HG02759 (cell line): ENCODE measurements around the gene FOXP1.
A peak's percentile ranks its signal among the peaks of the same experiment; 100 is the strongest.

Source experiments
- ATAC-seq: cut with Tn5 transposase; IDR thresholded peaks from one replicate; pipeline ENCODE4 v1.9.1; 2021; ENCODE audit warnings: mild to moderate bottlenecking, moderate library complexity; ENCODE audit not compliant: unreplicated experiment

FOXP1 gene

DNA sequence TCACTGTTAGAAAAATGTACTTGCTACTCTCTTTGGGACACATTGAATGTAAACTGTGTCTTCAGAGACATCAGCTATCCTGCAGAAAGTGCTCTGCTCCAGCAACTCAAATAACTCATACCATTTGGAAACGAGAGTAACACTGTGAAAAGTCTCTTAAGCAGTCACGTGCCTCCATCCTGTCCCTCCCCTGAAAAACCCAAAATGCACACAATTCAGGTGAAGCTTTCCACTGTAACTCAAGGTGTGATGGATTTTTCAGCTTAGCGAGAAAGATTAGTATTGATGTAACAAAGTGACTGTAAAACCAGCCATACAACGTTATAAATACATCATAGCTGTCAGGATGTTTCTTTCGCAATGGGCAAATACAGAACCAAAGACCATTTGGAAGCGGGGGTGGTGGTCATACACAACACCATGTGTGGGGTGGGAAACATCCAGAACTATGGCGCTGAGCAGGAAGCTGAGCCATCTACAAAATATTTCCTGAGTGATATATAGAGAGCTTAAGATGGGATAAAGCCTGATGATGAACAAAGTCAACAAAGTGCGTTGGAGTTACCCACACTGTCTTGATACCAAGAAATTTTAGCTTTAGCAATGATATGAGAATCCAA, 332.3 kb downstream of the FOXP1 start:
- ATAC-seq = no peak

DNA sequence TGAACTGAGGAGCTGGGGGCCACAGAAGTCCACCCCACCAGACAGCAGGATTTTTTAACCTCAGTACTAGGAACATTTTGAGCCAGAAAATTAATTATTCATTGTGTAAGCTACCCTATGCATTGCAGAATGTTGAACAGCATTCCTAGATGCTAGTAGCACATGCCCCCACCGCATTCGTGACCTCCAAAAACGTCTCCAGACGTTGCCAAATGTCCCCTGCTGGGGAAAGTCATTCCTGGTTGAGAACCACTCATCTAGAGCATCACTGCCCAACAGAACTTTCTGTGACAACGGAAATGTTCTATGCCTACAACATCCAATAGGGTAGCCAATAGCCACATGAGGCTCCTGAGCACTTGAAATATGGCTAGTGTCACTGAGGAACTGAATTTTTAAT, 333.5 kb downstream of the FOXP1 start:
- ATAC-seq = no peak

DNA sequence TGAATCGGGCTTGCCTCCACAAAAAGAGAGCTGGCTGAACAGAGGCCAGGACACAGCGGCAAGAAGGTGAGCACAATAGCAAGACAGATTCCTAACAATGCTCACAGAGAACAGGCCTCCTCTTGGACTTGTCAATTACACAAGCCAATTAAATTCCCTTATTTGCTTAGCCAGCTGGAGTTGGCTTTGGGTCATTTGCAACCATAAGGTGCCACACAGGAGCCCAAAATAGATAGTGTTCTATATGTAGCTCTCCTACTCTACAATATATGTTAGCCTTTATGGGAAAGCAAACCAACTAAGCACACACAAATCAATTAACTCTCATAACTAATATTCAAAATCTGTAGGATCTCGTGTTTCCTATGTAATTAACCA, 335.6 kb downstream of the FOXP1 start:
- no peak for ATAC-seq

DNA sequence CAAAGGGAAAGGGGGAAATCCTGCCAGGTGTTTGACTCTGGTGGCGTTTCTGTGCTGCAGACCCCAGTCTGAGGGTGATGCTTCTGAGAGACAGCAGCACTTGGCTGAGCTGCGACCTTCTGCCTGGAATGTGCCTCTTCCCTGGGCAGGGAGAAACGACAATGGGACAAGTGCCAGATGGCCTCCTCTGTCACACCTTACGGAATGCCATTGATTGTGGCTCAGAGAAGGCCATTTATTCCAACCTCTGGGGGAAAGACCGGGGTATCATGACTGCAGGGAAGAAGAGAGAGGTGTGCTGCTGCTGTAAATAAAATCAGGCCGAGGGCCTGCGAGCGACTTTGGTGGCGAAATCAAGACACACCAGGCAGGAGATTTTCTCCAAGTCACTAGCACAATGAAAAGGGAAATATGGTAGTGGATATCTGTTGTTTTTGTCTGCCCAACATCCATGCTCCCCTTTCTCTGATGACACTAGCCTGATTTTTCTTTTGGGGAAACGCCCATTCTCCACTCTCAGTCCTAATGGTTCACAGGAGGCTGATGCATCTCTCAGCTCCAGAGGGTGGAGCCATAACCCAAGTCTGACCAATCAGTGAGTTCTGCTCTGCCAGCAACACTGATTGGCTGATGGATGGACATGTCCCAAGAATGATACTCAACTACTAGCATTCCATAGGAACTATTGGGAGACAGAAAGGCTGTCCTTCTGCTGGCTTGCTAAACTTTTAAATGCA, 336.1 kb downstream of the FOXP1 start:
- peak; percentile 69 for ATAC-seq

DNA sequence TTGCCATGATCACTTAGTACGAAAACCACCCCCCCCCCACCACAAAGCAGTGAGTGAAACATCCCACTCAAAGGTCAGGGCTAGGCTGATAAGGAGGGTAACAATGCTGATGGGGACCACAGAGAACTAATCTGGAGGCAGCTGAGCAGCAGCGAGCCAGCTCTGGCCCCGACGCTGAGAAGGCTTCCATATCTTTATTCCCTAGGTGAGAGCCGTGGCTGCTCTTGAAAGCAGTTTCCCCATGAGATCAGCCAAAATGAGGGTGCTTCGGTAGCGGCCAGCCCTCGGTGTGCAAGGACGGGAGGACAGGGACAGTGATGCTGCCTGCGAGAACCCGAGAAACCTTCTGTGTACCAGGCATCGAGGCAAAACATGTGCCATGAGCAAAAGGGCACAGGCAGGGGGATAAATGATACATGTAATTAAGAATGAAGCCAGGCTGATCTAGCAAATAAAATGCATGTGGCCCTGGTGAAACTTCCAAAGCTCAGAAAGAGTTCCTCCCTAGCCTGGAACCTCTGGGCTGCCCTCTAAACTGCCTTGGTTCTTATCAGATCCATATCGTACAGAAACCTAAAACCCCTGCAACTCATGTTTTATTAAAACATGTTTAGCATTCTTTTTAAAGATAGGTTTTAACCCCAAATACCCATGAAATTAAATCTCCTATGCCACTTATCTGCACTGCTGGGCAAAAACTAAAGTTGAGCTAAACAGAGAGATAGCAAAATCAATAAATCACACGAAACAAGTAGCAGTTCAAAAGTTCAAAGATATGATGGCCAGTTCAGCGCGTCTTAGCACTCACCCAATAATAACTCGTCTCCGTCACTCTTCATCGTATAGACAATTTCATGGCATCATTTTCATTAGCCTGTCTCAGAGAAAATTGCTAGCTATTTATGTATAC, 337.3 kb downstream of the FOXP1 start:
- ATAC-seq = no peak

DNA sequence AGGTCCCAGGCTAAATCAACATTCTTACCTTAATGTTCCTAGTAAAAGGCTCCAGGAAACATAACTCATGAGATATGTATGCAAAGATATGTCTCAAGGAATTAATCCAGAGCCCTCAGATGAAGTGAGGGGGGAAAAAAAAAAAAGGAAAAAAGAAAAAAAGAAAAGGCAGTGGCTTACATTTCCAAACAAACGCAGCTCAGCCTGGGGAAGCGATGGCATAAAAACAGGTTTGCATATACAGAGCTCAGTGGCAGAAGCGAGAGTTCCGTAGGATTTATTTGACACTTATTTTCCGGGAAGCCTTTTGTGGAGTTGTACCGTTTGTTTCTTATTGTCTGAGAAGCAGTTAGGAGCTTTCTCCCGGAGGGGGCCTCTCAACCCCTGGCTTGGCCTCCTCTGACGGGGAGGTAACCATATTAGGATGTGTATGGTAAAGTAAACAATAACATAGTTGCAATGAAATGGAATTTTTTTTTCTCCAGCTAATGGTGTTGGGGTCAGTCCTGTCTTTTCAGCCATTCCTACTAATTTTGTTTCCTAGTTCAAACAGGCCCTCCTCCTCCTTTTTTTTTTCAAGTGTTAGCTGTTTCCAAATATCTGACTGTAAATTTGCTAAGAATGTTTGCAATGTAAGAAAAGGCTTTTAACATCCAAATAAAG, 338.6 kb downstream of the FOXP1 start:
- no peak for ATAC-seq

DNA sequence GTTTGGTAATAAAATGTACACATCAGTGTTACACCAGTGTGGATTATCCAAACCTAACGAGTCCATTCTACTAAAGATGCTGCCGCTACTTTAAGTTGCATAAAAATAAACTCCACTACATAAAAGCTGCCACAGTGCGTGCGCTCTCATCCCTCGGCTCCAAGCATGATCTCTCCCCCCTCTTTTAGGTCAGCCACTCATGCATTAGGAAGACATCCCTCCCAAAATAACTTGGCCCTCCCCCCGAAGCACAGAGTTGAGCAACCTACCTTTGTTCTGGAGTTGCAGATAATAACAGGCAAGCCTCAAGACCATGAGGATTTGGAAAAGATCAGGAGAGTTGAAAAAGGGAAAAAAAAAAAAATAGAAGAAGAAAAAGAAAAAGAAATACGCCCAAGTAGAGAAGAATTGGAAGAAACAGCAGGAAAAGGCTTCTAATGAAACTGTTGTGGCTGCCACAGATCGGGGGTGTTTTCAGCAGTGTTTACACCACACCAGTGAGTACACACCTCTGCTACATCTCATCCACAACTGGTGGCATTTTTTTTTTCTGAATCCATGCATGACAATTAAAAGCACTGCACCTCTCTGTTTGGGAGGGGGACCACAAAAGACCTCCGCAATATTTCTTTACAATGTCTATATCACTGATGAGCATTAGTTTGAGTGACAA, 339.2 kb downstream of the FOXP1 start:
- ATAC-seq = no peak

DNA sequence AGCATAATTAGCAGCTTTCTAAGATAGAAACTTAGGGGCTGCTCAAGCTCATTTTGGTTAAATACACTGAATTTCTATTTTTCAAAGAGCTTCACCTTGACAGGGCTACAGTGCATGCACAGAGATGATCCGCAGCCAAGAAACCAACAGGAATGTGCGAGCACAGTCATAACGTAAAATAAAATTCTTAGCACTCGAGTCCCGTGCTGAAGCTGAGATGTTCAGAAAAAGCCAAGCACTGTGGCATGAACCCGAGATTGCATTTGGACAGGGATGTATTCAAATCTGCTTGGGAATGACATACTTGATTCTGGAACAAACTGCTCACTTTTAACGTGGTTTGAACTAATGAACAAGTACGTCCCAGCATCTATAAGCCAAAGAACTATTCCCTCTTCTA, 340.3 kb downstream of the FOXP1 start:
- ATAC-seq = no peak

DNA sequence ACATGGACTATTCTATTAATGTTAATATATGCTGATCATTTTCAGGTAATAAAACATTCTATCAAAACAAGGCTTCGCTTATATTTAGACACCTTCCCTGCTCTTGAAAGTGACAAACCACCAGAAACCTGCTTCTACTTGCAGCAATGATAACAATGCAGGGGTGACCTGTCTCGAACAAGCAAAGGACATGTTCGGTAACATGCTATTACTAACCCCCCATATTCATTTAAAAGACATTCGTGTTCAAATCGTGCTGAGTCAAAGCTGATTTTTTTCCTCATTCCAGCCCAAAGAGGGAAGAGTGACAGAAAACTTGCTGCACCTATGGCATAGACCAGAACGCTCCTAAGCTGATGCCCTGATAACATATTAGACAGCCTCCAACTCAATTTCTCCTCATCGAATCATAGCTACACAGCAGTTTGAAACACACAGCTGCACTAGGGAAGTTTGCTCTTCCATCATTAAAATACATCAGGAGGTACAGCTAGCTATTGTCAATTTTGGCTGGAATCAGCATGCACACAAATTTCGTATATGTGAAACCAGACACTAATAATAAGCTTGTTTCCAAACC, 341.5 kb downstream of the FOXP1 start:
- ATAC-seq = no peak

DNA sequence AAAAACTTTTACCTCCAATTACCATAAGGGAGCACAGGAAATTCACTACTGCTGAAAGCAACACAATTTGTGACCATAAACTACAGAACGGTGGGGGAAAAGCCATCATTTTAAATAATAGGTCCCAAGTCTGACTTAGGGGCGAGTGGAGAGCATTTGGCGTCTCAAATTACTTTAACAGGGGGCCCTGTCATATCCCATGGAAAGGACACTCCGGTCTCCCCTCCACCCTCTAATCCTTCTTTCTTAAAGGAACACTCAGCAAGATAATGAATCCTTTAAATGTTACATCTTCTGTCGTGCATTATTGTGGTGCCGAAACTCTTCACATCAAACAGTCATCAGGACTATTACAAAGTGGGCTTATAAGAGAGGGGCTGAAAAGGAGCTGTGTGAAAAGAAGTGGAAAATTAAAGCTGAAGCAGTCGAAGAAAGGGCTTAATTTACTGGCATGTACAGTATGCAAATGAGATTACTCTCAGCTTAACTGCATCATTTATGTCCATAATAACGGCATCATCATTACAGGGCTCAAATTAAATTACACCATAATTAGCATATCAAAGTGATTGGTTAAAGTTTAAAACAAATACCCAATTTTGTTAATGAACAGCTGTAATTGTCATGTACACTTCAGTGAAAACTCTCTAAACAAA, 342.2 kb downstream of the FOXP1 start:
- ATAC-seq = no peak

DNA sequence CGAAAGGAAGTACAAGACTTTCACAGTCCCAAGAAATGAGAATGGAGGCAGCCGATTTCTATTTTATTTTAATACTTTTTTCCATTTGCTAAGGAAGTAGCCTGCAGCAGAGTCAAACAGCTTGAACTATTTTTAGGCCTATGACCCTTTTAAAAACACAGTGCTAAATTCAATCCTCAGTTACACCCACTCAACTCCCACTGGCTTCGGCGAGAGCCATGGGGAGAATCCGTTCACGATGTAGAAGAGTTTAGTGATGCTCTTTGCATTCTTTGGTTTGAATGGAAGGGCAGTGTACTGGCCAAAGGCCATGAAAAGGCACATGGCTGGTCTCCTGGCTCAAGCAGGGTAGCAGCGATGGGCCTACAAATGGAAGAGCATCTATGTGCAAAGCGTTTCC, 343.5 kb downstream of the FOXP1 start:
- ATAC-seq = no peak

DNA sequence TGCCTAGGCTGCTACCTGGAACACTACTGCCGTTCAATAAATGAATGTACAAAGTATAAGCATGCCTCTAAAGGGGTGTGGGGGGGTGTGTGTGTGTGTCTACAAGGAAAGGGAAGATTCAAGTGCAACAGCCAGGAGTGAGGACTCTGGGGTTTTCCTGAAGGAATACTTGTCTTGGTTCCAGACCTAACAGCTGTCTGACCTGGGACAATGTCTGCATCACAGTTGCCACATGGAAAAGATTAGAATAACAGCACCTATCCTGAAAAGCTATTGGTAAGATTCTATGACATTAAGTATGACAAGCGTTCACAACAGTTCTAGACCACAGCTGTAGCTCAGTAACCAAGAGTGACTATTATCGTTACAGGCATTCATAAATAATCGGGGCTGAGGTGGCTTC, 345.2 kb downstream of the FOXP1 start:
- no peak for ATAC-seq

DNA sequence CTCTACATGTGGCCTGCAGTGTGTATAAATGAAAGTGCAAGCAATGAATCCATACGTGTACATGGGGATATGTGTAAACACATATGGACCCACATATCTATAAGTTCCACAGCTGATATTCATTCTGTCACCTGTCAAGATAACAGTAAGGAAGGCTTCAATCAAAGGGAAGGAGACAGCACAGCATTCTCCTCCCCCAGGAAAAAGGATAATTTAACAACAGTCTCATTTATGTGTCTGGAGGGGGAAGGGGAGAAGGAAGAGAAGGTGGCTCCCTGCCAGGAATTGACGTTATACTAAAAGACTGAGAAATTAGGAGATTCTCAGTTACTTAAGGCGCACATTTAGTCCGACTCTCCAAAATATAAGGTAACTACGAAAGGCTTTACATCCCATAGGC, 345.9 kb downstream of the FOXP1 start:
- ATAC-seq = no peak

DNA sequence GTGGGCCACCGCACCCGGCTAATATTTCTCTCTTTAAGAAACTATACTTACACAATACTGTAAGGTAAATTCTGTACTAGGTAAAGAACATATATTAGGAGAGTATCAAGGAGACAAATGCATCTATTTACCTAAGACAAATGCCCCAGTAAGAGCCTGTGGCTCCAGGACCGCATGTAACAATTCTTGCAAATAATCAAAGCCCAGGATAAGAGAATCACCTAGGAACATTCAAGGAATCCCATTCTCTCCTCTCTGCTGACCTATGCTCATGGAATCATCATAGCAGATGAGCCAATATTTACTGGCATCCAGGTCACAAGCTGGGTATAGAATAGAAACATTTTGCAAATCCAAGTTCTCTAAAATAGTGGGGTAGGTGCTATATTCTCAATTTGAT, 347.7 kb downstream of the FOXP1 start:
- ATAC-seq = no peak

DNA sequence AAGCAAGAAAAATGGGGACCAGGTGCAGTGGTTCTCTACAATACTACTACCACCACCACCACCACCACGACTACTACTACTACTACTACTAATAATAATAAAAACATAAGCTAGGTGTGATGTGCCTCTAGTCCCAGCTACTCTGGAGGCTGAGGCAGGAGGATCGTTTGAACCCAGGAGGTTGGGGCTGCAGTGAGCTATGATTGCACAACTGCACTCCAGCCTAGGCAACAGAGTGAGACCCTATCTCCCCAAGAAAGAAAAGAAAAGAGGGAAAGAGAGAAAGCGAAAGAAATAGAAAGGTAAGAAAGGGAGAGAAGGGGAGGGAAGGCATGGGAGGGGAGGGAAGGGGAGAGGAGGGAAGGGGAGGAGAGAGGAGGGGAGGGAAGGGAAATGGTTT, 350.6 kb downstream of the FOXP1 start:
- ATAC-seq = no peak

DNA sequence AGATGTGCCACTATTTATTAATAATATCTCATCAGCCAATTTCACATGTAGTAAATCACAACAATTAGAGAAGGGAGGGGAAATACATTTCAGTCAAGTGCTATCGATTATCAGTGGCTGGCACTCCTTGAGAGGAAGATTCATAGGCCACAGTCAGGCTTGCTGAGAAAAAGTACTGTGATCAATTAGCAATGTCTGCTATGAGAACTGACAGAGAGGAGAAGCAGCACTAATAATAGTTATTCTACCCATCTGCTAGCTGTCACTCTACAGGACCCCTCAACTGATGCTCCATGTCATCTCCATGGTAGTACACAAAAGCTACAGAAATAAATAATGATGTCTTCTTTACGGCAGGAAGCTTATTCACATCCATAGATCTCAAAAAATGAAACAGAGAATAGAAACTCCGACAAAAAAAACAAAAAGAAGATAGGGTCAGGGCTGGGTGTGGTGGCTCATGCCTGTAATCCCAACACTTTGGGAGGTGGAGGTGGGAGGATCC, 351.3 kb downstream of the FOXP1 start:
- no peak for ATAC-seq

DNA sequence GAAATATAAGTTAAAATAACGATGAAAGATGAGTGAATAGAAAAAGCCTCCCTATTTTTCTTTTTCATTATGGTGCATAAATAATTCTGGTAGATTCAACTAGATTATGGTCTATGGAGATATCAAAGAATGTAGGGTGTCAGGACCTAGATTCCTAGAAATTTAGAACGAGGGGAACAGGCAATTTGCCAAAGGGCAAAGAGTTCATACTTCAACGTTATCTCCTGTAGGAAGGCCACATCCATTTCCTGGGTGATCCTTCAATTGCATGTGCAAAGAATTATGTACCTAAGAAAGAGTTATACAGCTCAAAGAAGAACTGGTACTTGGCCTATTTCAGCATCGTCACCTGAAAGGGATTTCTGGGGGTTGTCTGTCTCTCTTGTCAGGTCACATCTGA, 351.8 kb downstream of the FOXP1 start:
- no peak for ATAC-seq

DNA sequence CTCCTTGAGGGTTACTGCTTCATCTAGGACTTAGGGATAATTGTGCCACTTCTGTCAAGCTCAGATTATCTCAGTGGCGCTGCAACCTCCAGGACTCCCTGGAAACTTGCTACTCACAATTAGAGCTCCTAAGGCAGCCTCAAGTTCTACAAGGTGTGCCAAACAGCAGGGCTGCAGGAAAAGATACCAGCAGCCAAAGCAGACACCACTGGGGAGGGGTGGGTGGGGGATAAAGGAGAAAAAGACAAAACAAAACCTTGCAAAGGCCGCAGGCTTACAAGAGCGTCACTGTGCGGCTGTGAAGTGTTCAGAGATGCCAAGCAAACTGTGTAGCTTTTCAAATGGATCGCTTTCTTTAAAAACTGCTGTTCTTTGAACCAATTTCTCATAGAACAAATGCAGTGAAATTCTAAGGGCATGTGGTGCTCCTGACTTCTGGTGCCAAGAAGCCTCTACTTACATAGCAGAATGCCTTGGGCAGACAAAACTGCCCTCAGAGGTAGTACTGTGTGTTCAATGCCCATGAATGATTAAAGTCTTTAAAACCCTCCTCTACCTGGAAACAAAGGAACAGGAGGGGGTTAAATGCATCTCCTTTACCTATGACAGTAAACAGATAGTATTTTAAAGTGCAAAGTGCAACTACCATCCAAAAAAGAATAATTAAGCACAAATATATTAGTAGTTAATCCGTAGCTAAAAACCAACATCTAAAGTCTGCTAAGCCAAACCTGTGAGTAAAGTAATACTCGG, 353.4 kb downstream of the FOXP1 start:
- ATAC-seq = no peak
